Neuronal stem cell (in vitro differentiated cells): ENCODE data around the gene HTR7.

Source experiments
- DNase-seq: peaks from one replicate; pipeline ENCODE4 v3.0.0-alpha.2; 2013; ENCODE audit warnings: low spot score
- H2AFZ ChIP-seq: one replicate; pipeline ENCODE4 v1.6.1; 2013; ENCODE audit warnings: mild to moderate bottlenecking, low read length, inconsistent platforms
- H2AK5ac ChIP-seq: 2 replicates; pipeline ENCODE4 v1.6.1; 2013; ENCODE audit warnings: low read depth, mild to moderate bottlenecking, inconsistent platforms, low read length, moderate library complexity, mixed read lengths
- H2BK120ac ChIP-seq: 2 replicates; pipeline ENCODE4 v1.6.1; 2013; ENCODE audit warnings: low read depth, mild to moderate bottlenecking, inconsistent platforms, low read length, moderate library complexity, mixed read lengths
- H2BK12ac ChIP-seq: one replicate; pipeline ENCODE4 v1.6.1; 2013; ENCODE audit warnings: low read length, inconsistent platforms
- H2BK15ac ChIP-seq: 2 replicates; pipeline ENCODE4 v1.6.1; 2013; ENCODE audit warnings: mild to moderate bottlenecking, low read length, inconsistent platforms, mixed read lengths
- H2BK5ac ChIP-seq: one replicate; pipeline ENCODE4 v1.6.1; 2013; ENCODE audit warnings: inconsistent platforms, mild to moderate bottlenecking, low read length, moderate library complexity
- H3K14ac ChIP-seq: one replicate; pipeline ENCODE4 v1.6.1; 2013; ENCODE audit warnings: low read length, inconsistent platforms
- H3K18ac ChIP-seq: 2 replicates; pipeline ENCODE4 v1.6.1; 2013; ENCODE audit warnings: low read length, inconsistent platforms
- H3K23ac ChIP-seq: 2 replicates; pipeline ENCODE4 v1.6.1; 2013; ENCODE audit warnings: low read depth, mild to moderate bottlenecking, mixed read lengths, low read length, inconsistent platforms; ENCODE audit not compliant: poor library complexity
- H3K27ac ChIP-seq: replicated peaks from 3 replicates; pipeline ENCODE4 v1.5.1; 2013; ENCODE audit warnings: low read length, inconsistent platforms
- H3K27me3 ChIP-seq, 3 experiments: 2 replicates each; pipeline ENCODE4 v1.6.1; 2013; ENCODE audit warnings: low read length in 3 of 3, mild to moderate bottlenecking in 2 of 3, inconsistent platforms in 1 of 3, low read depth in 1 of 3, mixed read lengths in 1 of 3, moderate library complexity in 1 of 3; ENCODE audit not compliant: control insufficient read depth in 3 of 3, insufficient read depth in 3 of 3
- H3K36me3 ChIP-seq, 2 donors: replicated peaks in 1 of 2; 2 replicates each; pipeline ENCODE4 v1.6.1; 2013; ENCODE audit warnings: low read length in 2 of 2; ENCODE audit not compliant: control insufficient read depth in 2 of 2, insufficient read depth in 2 of 2
- H3K4ac ChIP-seq: 2 replicates; pipeline ENCODE4 v1.6.1; 2013; ENCODE audit warnings: inconsistent platforms, mild to moderate bottlenecking, low read length, moderate library complexity
- H3K4me1 ChIP-seq, 2 donors: 1 replicate in 1 of 2; 2 replicates in 1 of 2; pipeline ENCODE4 v1.6.1; 2013; ENCODE audit warnings: low read length in 2 of 2, low read depth in 1 of 2; ENCODE audit not compliant: control insufficient read depth in 2 of 2, insufficient read depth in 1 of 2
- H3K4me2 ChIP-seq: one replicate; pipeline ENCODE4 v1.6.1; 2013; ENCODE audit warnings: mild to moderate bottlenecking, low read length, inconsistent platforms; ENCODE audit not compliant: insufficient read depth, poor library complexity, severe bottlenecking
- H3K4me3 ChIP-seq, 2 donors: 2 replicates each; pipeline ENCODE4 v1.5.1; 2013; ENCODE audit warnings: low read length in 2 of 2, mild to moderate bottlenecking in 2 of 2, inconsistent platforms in 1 of 2, moderate library complexity in 1 of 2
- H3K79me1 ChIP-seq: one replicate; pipeline ENCODE4 v1.6.1; 2013; ENCODE audit warnings: low read depth, mild to moderate bottlenecking, inconsistent platforms, low read length, moderate library complexity
- H3K9ac ChIP-seq: one replicate; pipeline ENCODE4 v1.6.1; 2013; ENCODE audit warnings: mild to moderate bottlenecking, low read depth, low read length, inconsistent platforms; ENCODE audit not compliant: poor library complexity
- H3K9me3 ChIP-seq, 2 donors: replicated peaks in 1 of 2; 2 replicates each; pipeline versions ENCODE3 to v1.6.1; 2013; ENCODE audit warnings: low read length in 2 of 2, mild to moderate bottlenecking in 2 of 2, inconsistent platforms in 1 of 2, low read depth in 1 of 2, mixed read lengths in 1 of 2, moderate library complexity in 1 of 2; ENCODE audit not compliant: control insufficient read depth in 2 of 2, insufficient read depth in 1 of 2
- H4K8ac ChIP-seq: one replicate; pipeline ENCODE4 v1.6.1; 2013; ENCODE audit warnings: low read depth, mild to moderate bottlenecking, inconsistent platforms, low read length, moderate library complexity
- H4K91ac ChIP-seq: one replicate; pipeline ENCODE4 v1.6.1; 2013; ENCODE audit warnings: low read length, low read depth, mild to moderate bottlenecking, inconsistent platforms; ENCODE audit not compliant: poor library complexity
- WGBS, 2 donors: extraction: QIAGEN DNeasy Blood & Tissue Kit; methylation state at CpG; one replicate each; pipeline ENCODE4 v1.1.7; 2013; ENCODE audit warnings: missing lambda C conversion rate in 2 of 2, mixed read lengths in 1 of 2; ENCODE audit not compliant: insufficient read length in 2 of 2, insufficient replicate concordance in 1 of 2; ENCODE audit errors: extremely low coverage in 2 of 2; 5-methylcytosine and 5-hydroxymethylcytosine counted together

The HTR7 gene

DNA sequence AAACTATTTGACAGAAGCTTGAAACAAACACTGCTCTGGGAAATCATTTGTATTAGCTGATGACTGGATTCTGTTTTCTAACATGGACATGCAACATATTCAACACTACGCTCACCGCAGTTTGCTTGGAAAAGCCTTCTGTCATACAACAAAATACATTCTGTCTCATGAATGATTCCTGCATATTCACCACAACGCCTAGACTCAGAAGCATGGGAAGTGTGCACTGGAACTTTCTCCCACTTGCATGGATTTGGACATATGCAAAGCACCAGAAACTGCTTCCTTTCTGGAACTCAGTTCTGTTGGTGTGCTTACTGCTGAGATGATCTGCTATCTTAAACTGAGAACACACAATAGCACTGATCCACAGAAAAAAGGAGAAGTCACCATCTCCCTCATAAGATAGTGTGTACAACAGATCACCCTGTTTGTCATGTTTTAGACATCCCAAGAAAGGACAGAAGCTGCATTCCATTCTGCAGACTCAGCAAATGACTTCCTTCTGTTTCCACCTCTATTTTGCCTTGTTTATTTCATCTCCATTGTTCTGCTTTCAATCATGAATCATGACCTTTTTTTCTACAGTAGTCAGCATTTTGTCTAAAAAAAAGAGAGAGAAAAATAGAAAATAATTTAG is 115.8 kb downstream of the HTR7 start:
- no peak overlapping the region for H3K14ac ChIP-seq
- H2AFZ ChIP-seq: no peak overlapping the region
- H3K4ac ChIP-seq: no peak overlapping the region
- no peak overlapping the region for H4K91ac ChIP-seq
- no peak overlapping the region for H2BK5ac ChIP-seq
- H3K27ac ChIP-seq: no peak overlapping the region
- DNase-seq: no peak
- H2BK12ac ChIP-seq: no peak overlapping the region
- H3K9ac ChIP-seq: no peak overlapping the region
- no peaks in the 10 kb centered on the region for H3K36me3 ChIP-seq
- H3K4me2 ChIP-seq: no peak overlapping the region
- no peaks in the 10 kb centered on the region for H3K9me3 ChIP-seq
- H3K18ac ChIP-seq: no peak overlapping the region
- H3K23ac ChIP-seq: no peak overlapping the region
- H3K27me3 ChIP-seq: no peaks in the 10 kb centered on the region
- no peak overlapping the region for H2BK120ac ChIP-seq
- WGBS, 2 donors: no CpG with 5 or more reads among the region's 3 CpGs
- no peaks in the 10 kb centered on the region for H3K79me1 ChIP-seq
- no peaks in the 10 kb centered on the region for H3K4me1 ChIP-seq
- no peak overlapping the region for H4K8ac ChIP-seq
- no peak overlapping the region for H2BK15ac ChIP-seq
- no peak overlapping the region for H2AK5ac ChIP-seq
- no peak overlapping the region for H3K4me3 ChIP-seq

DNA sequence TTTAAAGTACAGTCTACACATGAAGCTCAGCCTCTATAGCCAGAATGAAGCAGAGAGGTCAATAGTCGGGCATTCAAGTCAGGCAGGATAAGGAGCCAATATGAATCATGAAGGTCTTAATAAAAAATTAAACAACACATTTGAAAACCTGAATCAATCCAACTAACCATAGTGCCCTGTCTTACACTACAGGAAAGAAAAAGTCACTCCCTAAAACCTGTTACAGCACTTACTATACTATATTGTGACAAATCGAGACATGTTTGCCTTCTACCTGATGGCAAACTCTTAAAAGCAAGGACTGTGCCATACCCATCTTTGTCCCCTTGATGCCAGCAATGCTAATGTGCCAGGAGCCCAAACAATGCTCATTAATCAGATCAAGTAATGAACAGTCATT is 117.6 kb downstream of the HTR7 start:
- Histone ChIP-seq H3K23ac (no peak overlapping the region), H2BK15ac (no peak overlapping the region), H3K27ac (no peak overlapping the region), H3K36me3 (no peaks in the 10 kb centered on the region), H4K8ac (no peak overlapping the region), H4K91ac (no peak overlapping the region), H2BK120ac (no peak overlapping the region), H3K27me3 (no peaks in the 10 kb centered on the region), H2AK5ac (no peak overlapping the region), H3K18ac (no peak overlapping the region), H2BK12ac (no peak overlapping the region), H3K79me1 (no peaks in the 10 kb centered on the region), H3K14ac (no peak overlapping the region), H3K4ac (no peak overlapping the region), H3K4me3 (no peak overlapping the region), H2AFZ (no peak overlapping the region), H2BK5ac (no peak overlapping the region), H3K4me2 (no peak overlapping the region), H3K9me3 (no peaks in the 10 kb centered on the region), H3K4me1 (no peaks in the 10 kb centered on the region), H3K9ac (no peak overlapping the region)
- no CpG with 5 or more reads among the region's 2 CpGs for WGBS, 2 donors
- no peak for DNase-seq

DNA sequence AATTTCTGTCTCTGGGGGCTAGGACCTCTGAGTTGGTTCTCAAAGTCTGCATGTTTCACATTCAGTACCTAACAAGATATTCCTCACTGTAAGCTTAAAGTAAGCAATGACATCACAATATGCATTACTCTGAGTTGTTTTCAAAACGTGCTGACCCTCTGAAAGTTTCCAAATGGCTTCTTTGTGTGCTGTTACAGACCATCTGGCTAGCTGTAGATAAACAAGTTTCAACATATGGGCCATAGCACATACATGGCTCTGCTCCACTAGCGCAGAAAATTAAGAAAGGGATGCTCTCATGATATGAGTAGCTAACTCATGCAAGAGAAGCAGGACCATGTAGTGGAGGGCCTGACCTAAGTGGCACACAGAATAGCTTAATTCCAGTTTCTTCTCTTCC is 119.0 kb downstream of the HTR7 start:
- Histone ChIP-seq H3K27ac (no peak overlapping the region), H3K23ac (no peak overlapping the region), H2AFZ (no peak overlapping the region), H3K4me3 (no peak overlapping the region), H2BK15ac (no peak overlapping the region), H3K36me3 (no peaks in the 10 kb centered on the region), H3K27me3 (no peaks in the 10 kb centered on the region), H3K9me3 (no peaks in the 10 kb centered on the region), H2BK5ac (no peak overlapping the region), H4K91ac (no peak overlapping the region), H2BK12ac (no peak overlapping the region), H3K9ac (no peak overlapping the region), H2AK5ac (no peak overlapping the region), H3K79me1 (no peaks in the 10 kb centered on the region), H3K18ac (no peak overlapping the region), H2BK120ac (no peak overlapping the region), H4K8ac (no peak overlapping the region), H3K4me2 (no peak overlapping the region), H3K4me1 (no peaks in the 10 kb centered on the region), H3K4ac (no peak overlapping the region), H3K14ac (no peak overlapping the region)
- no peak for DNase-seq
- no CpG with 5 or more reads among the region's 2 CpGs for WGBS, 2 donors

DNA sequence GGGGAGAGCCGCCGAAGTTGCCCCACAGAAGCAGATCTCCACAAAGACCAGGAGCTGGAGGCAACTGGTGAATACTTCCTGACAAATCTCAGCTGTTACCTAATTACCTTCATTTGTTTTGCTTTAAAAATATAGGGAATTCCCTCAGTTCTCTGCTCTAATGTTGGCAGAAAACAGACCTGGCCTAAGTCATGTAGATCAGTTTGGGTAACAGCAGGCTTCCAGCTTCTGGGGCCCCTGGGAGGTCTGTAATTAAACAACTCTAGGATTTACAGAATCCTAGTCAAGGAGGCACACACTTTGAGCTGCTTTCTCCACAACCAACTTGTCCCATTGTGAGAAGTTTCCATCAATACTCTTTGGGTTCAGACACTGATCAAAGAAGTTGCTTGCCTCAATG is 123.4 kb downstream of the HTR7 start:
- H2BK120ac ChIP-seq: no peak overlapping the region
- no peak overlapping the region for H3K27ac ChIP-seq

More for the DNA sequence above, 123.4 kb downstream of the HTR7 start:
- Histone ChIP-seq H3K4ac (no peak overlapping the region), H4K91ac (no peak overlapping the region), H2BK5ac (no peak overlapping the region), H3K79me1 (no peaks in the 10 kb centered on the region), H3K4me1 (no peaks in the 10 kb centered on the region), H3K4me3 (no peak overlapping the region), H3K4me2 (no peak overlapping the region), H2AK5ac (no peak overlapping the region), H2AFZ (no peak overlapping the region), H2BK15ac (no peak overlapping the region), H3K23ac (no peak overlapping the region), H3K9ac (no peak overlapping the region), H3K27me3 (no peaks in the 10 kb centered on the region), H2BK12ac (no peak overlapping the region), H3K18ac (no peak overlapping the region), H4K8ac (no peak overlapping the region), H3K36me3 (no peaks in the 10 kb centered on the region), H3K14ac (no peak overlapping the region), H3K9me3 (no peaks in the 10 kb centered on the region)
- no peak for DNase-seq
- WGBS, 2 donors: no CpG with 5 or more reads among the region's 2 CpGs
